PFSK-1 (cell line): ENCODE results near the gene GRIN3A.

Experiments used
- FOXP2 ChIP-seq: optimal IDR thresholded peaks from 2 replicates; pipeline ENCODE3; 2011; ENCODE audit warnings: borderline replicate concordance, control low read depth, inconsistent platforms; ENCODE audit not compliant: insufficient read depth; ENCODE audit errors: extremely low read length, extremely low read depth
- POLR2AphosphoS5 ChIP-seq: IDR thresholded peaks from 2 replicates; pipeline ENCODE4 v1.6.1; 2012; ENCODE audit warnings: low read depth, mild to moderate bottlenecking, control low read depth, low read length, moderate library complexity
- SIN3A ChIP-seq: IDR thresholded peaks from 2 replicates; pipeline ENCODE4 v1.6.1; 2012; ENCODE audit warnings: mild to moderate bottlenecking, low read length, moderate library complexity, borderline replicate concordance; ENCODE audit not compliant: insufficient read depth
- TAF1 ChIP-seq: IDR thresholded peaks from 2 replicates; pipeline ENCODE4 v1.6.1; 2012; ENCODE audit warnings: low read length, control low read depth, borderline replicate concordance; ENCODE audit not compliant: insufficient read depth
- TF ChIP-seq, protein P1 (sequence below), 2 experiments: IDR thresholded peaks; 2 replicates each; pipeline versions ENCODE4 v1.6.1 to v1.8.0; 2011 to 2012; ENCODE audit warnings: low read depth in 2 of 2, low read length in 2 of 2, control low read depth in 1 of 2, inconsistent platforms in 1 of 2, mild to moderate bottlenecking in 1 of 2, moderate library complexity in 1 of 2; ENCODE audit not compliant: insufficient read depth in 1 of 2

Gene GRIN3A

DNA sequence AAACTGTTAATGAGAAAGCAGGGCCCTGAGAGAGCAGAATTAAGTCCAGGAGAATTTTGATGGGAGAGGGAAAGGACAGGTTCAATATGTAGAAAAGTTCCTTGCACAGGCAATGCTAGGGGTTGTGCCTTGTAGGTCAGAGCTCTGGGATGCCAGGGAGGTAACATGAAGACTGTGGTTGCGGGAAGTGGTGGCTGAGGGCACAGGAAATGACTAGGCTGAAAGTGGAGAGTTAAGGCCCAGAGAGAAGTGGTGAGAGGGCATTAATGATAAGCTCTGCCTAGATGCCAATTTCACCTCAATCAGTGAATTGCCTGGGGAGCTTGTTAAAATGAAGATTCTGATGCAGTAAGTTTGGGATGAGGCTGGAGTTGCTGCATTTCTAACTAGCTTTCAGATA is 112.2 kb downstream of the GRIN3A start:
- TF ChIP-seq SIN3A: no peak
- TF ChIP-seq FOXP2: no peak
- no peak for TF ChIP-seq POLR2AphosphoS5
- TF ChIP-seq, protein P1, sequence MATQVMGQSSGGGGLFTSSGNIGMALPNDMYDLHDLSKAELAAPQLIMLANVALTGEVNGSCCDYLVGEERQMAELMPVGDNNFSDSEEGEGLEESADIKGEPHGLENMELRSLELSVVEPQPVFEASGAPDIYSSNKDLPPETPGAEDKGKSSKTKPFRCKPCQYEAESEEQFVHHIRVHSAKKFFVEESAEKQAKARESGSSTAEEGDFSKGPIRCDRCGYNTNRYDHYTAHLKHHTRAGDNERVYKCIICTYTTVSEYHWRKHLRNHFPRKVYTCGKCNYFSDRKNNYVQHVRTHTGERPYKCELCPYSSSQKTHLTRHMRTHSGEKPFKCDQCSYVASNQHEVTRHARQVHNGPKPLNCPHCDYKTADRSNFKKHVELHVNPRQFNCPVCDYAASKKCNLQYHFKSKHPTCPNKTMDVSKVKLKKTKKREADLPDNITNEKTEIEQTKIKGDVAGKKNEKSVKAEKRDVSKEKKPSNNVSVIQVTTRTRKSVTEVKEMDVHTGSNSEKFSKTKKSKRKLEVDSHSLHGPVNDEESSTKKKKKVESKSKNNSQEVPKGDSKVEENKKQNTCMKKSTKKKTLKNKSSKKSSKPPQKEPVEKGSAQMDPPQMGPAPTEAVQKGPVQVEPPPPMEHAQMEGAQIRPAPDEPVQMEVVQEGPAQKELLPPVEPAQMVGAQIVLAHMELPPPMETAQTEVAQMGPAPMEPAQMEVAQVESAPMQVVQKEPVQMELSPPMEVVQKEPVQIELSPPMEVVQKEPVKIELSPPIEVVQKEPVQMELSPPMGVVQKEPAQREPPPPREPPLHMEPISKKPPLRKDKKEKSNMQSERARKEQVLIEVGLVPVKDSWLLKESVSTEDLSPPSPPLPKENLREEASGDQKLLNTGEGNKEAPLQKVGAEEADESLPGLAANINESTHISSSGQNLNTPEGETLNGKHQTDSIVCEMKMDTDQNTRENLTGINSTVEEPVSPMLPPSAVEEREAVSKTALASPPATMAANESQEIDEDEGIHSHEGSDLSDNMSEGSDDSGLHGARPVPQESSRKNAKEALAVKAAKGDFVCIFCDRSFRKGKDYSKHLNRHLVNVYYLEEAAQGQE (IDR thresholded peaks at IDR 0.05; ENCODE audit: insufficient read depth in 1 of 2, low read depth in 2 of 2, low read length in 2 of 2): no peak
- TF ChIP-seq TAF1: no peak

DNA sequence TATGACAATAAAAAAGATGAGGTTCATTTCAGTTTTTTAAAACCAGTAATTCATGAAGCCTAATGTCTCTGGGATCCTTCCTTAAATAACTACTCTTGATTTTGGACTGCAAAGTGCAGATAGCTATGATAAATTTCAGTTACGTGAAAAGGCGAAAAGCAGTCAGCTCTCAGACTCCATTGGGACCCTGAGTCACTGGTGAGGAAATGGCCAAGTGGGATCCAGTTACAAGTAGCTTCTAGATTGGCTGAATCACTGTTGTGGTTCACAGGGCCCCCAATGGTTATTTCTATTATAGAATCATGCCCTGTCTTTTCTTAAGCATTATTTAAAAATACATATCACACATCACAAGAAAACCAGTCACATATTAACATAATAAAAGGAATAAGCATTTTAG is 112.6 kb downstream of the GRIN3A start:
- TF ChIP-seq POLR2AphosphoS5: no peak
- TF ChIP-seq FOXP2: no peak
- no peak for TF ChIP-seq SIN3A
- no peak for TF ChIP-seq TAF1
- TF ChIP-seq, protein P1 (IDR thresholded peaks at IDR 0.05; ENCODE audit: insufficient read depth in 1 of 2, low read depth in 2 of 2, low read length in 2 of 2): no peak

DNA sequence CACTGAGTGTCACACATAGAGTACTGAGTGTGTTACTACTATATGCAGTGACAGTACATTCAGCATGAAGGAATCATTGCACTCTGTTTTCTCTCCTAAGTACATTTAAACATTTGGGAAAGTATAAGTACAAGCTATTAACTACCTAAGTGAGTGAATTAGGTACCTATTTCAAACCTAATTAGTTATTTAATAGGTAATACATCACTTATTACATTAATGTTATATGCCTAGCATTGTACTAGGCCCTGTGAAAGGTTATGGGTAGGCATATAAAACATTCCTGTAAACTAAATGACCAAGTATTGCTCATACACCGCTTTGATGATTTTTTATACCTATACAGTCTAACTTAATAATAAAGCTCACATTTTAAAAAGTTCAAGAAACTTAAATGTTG is 118.0 kb downstream of the GRIN3A start:
- TF ChIP-seq FOXP2: no peak
- TF ChIP-seq TAF1: no peak
- TF ChIP-seq, protein P1 (IDR thresholded peaks at IDR 0.05; ENCODE audit: insufficient read depth in 1 of 2, low read depth in 2 of 2, low read length in 2 of 2): no peak
- no peak for TF ChIP-seq POLR2AphosphoS5
- TF ChIP-seq SIN3A: no peak

DNA sequence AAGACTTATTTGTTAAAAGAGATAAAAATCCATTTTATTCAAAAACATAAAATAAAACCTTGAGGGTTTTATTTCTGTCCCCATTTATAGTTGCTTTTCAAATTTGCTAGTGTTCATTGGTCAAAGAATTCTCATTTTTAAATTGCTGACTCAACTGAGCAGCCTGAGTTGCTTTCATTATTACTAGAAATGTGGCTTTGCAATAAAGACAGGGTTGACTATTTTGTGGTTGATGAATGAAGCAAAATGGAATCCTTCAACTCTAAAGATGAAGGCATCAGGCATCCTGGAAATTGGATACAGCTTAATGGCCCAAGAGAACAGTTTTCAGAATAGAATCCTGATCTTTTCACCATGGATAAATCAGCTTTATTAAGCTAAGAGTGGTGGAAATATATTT is 119.7 kb downstream of the GRIN3A start:
- TF ChIP-seq TAF1 (no peak), FOXP2 (no peak), POLR2AphosphoS5 (no peak), SIN3A (no peak)
- TF ChIP-seq, protein P1 (IDR thresholded peaks at IDR 0.05; ENCODE audit: insufficient read depth in 1 of 2, low read depth in 2 of 2, low read length in 2 of 2): no peak

DNA sequence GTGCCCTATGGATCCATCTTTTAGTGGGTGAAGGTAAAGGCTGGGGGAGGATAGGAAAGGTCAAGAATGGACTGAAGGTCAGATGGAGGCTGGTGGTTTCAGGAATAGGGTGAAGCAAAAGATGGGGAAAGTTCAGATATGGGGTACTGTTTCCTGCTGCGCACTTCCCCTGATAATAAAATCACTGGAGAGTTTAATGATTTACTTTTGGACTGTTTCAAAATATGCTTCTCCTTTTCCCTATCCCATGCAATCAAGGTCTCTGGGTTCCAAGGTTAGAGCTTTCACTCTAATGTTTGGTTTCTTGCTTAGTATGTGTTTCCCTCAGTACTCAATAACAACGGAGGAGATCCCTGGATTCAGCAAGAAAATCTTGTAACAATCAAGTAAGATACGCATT is 132.9 kb downstream of the GRIN3A start:
- TF ChIP-seq, protein P1 (IDR thresholded peaks at IDR 0.05; ENCODE audit: insufficient read depth in 1 of 2, low read depth in 2 of 2, low read length in 2 of 2): no peak
- TF ChIP-seq FOXP2 (no peak), TAF1 (no peak), SIN3A (no peak), POLR2AphosphoS5 (no peak)
